HG03439 (cell line): ENCODE measurements around the gene RNF128.
"Not testable (repeated sequence)": the region's sequence is repeated elsewhere in the genome, so short reads cannot be mapped to it uniquely, and the experiment has no call there.

Experiments used
- ATAC-seq: cut with Tn5 transposase; IDR thresholded peaks from one replicate; pipeline ENCODE4 v1.9.1; 2021; ENCODE audit warnings: mild to moderate bottlenecking, moderate library complexity; ENCODE audit not compliant: unreplicated experiment

The RNF128 gene

GRCh38 chrX:106742193-106742592 lies 15.7 kb downstream of the RNF128 start:
- no peak for ATAC-seq

GRCh38 chrX:106742805-106743204 lies 16.3 kb downstream of the RNF128 start:
- no peak for ATAC-seq

- no peak for ATAC-seq
Measured at GRCh38 chrX:106748377-106748776, 21.9 kb downstream of the RNF128 start.

GRCh38 chrX:106751407-106751806 lies 24.9 kb downstream of the RNF128 start:
- ATAC-seq: no peak

GRCh38 chrX:106752101-106752678 lies 25.7 kb downstream of the RNF128 start:
- ATAC-seq: no peak

- ATAC-seq: not testable (repeated sequence)
Measured at GRCh38 chrX:106769288-106769687, 42.8 kb downstream of the RNF128 start.

GRCh38 chrX:106774981-106775380 lies 48.5 kb downstream of the RNF128 start:
- no peak for ATAC-seq

- ATAC-seq: no peak
Measured at GRCh38 chrX:106780264-106780663, 53.8 kb downstream of the RNF128 start.

- no peak for ATAC-seq
Measured at GRCh38 chrX:106780664-106781377, 54.3 kb downstream of the RNF128 start.

GRCh38 chrX:106783716-106784115 lies 57.2 kb downstream of the RNF128 start:
- no peak for ATAC-seq

GRCh38 chrX:106791495-106791894 lies 65.0 kb downstream of the RNF128 start:
- ATAC-seq: no peak

GRCh38 chrX:106802063-106802387 lies 75.5 kb downstream of the RNF128 start:
- ATAC-seq: peak; percentile 10

GRCh38 chrX:106802388-106803275 lies 76.1 kb downstream of the RNF128 start, which contains the start of gene TBC1D8B:
TSS of gene TBC1D8B (plus strand) at chrX:106802673. CDS start at chrX:106802854, 181 bp downstream.
- peak; percentile 100 for ATAC-seq

- ATAC-seq: no peak
Measured at GRCh38 chrX:106811131-106811910, 84.8 kb downstream of the RNF128 start.

- not testable (repeated sequence) for ATAC-seq
Measured at GRCh38 chrX:106812930-106813329, 86.4 kb downstream of the RNF128 start.

GRCh38 chrX:106814093-106814492 lies 87.6 kb downstream of the RNF128 start:
- not testable (repeated sequence) for ATAC-seq
